GM12892 (cell line): ENCODE measurements around the gene AMZ2.
"Not testable (repeated sequence)": the region's sequence is repeated elsewhere in the genome, so short reads cannot be mapped to it uniquely, and the experiment has no call there.

ENCODE experiments used
- POLR2A ChIP-seq: IDR thresholded peaks from 2 replicates; pipeline ENCODE4 v1.6.1; 2011; ENCODE audit warnings: low read depth, low read length, control low read depth
- POLR2AphosphoS5 ChIP-seq: IDR thresholded peaks from 2 replicates; pipeline ENCODE4 v1.6.1; 2011; ENCODE audit warnings: low read depth, low read length, control low read depth
- TAF1 ChIP-seq: IDR thresholded peaks from 2 replicates; pipeline ENCODE4 v1.6.1; 2011; ENCODE audit warnings: low read depth, mild to moderate bottlenecking, control low read depth, low read length, borderline replicate concordance

GRCh38 chr17:68225055-68225454, 22.8 kb upstream of the AMZ2 start:
- TF ChIP-seq POLR2A, TAF1, POLR2AphosphoS5: not testable (repeated sequence)
